ENCODE data around the gene AGAP1.

- no peak for TF ChIP-seq CTCF (IDR thresholded peaks at IDR 0.05)
- no peak for TF ChIP-seq POLR2A (IDR thresholded peaks at IDR 0.05)
Measured at GRCh38 chr2:235845245-235845644, 351.4 kb downstream of the AGAP1 start.
